ENCODE results near the gene VAV2.

Gene VAV2

DNA sequence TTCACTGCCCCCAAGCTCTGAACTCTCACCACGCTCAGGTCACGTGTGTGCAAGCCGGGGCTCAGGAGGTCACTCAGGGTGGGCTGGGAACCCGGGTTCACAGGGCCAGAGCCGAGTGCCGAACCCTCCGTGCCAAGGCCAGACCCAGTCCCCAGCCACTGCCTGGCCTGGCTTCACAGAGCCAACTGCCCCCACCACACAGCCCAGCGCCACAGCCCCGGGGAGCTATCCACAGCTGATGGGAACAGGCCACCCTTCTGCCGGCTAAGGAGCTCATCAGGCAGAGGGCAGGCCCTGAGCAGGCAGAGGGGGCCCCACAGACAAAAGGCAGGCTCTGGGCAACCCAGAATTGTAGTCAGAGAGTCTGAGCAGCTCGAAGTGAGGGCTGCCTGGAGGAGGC lies 117.0 kb downstream of the VAV2 start:
- DNase-seq (ENCODE audit: low read depth, low spot score): no peak

DNA sequence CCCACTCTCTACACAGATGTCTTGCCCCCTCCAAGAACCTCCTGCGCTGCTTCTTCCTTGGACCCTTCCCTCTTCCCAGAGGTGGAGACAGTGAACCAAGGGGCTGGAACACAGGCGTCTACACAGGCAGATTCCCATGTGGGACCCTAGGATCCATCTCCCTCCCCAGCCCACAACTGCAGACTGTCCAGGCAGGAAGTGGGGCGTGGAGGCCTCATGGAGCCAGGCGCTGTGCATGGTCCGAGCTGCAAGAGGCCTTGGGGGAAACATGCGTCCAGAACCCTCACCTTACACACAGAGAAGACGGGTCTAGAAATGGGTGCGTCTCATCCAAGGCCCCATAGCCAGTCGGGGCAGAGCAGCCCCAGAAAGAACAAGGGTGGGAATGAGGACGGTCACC lies 117.5 kb downstream of the VAV2 start:
- no peak for DNase-seq (ENCODE audit: low read depth, low spot score)

DNA sequence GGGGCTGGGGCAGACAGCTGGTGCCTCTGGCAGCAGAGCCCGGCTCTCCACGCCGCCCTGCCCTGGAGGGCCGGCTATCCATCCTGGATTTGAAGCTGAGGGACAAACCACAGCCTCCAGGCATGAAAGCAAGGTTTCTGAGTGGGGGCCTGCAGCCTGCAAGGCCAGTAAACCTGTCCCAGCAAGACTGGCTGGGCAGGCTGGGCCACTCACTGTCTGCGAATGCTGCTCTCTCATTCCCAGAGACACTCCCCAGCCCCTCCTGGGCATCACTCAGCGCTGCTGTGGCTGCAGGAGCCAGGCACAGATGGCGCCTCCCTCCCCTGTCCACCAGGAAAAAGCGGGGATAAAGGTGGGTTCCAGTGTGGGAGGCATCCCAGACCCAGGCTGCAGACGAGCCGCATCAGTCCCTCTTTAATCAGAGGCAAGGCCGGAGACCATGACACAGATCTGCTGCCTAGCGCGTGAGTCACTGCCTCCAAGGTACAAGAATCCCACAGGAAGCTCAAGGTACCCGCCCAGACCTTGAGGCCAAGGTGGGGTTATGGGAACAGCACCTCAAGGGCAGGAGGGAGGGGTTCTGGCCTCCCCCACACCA lies 118.0 kb downstream of the VAV2 start:
- DNase-seq (ENCODE audit: low read depth, low spot score): peak; percentile 93

DNA sequence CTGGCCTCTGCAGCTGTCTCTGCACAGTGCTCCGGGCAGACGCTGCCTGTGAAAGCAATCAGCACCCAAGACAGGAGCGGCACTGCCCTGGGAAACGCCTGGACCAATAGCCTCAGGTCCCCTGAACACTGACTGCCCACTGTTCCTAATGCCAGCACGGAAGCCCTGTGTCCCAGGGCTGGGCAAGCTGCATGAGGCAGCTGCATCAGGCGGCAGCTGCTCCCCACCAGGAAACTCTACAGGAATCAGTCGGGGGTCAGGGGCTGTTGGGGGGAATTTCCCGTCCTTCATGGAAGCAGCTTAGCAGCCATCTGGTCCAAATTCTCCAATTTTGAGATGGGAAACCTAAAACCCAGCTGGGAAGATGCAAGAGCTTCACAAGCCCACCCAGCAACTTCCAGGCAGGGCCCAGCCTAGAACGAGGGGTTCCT lies 118.6 kb downstream of the VAV2 start:
- peak; percentile 34 for DNase-seq (ENCODE audit: low read depth, low spot score)

DNA sequence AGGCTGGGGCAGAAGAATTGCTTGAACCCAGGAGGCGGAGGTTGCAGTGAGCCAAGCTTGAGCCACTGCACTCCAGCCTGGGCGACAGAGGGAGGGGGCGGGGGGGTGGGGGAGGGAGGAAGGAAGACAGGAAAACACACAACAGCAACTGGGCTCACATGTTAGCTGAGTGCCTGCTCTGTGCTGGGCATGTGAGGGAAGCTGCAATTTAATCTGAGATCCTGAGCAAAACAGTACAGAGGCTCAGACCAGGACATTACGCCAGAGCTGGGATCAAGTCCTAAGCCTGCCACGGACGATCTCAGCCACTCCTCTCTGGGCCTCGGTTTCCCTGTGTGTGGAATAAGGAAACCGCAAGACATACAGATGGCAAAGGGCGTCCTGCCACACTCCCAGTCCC lies 119.1 kb downstream of the VAV2 start:
- no peak for DNase-seq (ENCODE audit: low read depth, low spot score)

DNA sequence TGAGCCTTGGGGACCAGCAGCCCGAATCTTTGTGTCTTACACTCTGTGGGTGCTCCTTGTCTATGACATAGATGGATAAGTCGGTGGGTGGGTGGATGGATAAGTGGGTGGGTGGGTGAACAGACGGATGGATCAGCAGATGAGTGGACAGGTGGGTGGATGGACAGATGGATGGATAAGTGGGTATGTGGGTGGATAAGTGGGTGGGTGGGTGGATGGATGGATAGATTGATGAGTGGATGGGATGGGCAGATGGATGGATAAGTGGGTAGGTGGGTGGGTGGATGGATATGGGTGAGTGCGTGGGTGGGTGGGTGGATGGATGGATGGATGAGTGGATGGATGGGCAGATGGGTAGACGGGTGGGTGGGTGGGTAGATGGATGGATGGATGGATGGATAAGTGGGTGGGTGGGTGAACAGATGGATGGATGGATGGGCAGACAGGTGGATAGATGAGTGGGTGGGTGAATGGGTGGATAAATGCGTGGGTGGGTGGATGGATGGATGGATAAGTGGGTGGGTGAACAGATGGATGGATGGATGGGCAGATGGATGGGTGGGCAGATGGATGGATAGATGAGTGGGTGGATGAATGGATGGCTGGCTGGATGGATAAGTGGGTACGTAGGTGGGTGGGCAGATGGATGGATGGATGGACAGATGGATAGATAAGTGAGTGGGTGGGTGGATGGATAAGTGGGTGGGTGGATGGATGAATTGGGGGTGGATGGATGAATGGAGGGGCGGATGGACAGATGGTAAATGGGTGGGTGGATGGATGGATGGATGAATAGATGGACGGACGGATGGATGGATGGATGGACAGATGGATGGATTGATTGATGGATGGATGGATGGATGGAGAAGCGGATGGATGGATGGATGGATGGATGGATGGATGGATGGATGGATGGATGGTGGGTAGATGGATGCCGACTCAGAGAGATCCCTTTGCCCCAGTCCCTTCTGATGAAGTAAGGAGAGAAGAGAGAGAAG lies 121.2 kb downstream of the VAV2 start:
- no peak for DNase-seq (ENCODE audit: low read depth, low spot score)

DNA sequence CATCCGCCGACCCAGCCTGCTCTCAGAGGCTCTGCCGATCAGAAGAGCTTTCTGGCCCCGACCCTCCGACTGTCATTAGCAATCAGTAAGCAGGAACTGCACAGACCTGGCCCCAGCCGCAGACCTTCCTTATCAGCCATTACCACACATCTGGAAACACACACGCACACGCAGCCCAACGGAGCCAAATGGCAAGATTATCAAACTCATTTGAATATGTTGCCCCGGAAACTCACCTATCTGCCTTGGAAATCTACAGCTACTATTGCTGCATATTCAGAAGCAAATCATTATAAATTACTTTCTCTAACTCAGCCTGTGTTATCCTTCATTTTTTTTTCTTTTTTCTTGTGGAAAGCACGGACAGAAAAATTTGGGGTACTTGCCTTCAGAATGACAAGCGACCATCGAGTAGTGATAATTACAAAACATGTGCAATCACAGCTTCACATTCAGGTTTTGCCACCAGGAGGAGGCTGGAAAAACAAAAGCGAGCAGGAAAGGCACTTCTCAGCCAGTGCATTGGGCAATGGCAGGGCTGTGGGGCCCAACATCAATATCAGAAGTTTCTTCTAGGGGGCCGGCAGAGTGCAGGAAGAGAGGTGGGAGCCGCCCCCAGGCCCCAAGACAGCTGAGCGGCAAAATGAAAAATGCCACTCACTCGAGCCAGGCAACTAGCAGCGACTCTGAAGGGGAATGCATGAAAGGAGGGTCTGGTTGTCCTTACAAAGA lies 122.3 kb downstream of the VAV2 start:
- DNase-seq (ENCODE audit: low read depth, low spot score): no peak

DNA sequence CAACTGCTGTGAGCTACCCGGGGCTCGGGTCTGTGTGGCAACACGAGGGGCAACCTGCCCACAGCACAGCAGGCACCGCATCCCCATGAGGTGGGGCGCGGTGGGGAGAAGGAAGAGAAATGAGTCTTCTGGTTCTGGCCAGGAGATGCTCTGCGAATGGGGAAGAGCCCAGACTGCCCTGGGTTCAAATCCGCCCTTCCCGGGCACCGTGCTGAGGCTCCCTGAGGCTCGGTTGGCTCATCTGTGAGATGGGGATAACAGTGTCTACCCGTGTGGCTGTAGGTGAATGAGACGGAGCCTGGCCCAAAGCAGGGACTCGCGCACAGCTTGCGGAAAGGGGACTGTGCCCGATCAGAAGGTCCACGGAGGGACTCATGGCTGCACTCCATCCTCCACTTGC lies 123.9 kb downstream of the VAV2 start:
- no peak for DNase-seq (ENCODE audit: low read depth, low spot score)

DNA sequence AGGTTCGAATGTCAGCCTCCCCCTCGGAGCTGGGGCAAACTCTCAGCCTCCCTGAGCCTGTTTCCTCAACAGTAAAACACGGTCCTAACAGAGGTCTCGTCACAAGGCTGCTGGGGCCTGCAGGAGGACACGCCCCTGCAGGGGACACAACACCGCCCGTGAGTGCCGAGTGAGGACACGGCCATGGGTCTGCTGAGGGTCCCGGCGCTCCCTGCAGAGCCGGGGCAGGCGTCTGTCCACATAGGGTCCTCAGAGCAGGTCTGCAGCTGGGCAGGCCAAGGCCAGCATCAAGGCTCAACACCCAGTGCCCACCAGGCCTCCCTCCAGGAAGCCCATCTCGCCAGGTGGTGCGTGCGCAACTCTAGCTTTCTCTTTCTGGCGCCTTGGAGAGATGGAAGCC lies 125.2 kb downstream of the VAV2 start:
- DNase-seq (ENCODE audit: low read depth, low spot score): no peak

DNA sequence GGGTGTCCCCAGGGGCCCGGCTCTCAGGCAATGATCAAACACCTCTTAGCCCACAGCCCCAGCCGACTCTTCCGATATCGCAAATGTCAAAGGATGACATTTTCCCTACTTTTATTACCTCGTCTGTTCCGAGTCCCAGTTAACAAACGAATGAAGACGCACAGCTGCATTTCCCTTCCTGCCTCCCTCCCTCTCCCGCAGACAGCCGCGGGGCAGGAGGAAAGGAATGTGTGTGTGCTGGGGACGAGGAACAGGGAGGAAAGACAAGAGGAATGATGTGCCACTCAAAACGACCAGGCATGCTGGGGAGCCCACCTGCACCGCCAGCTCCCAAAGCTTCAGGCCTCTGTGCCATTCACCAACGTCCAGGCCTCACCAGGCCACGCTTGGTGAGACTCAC lies 128.1 kb downstream of the VAV2 start:
- DNase-seq (ENCODE audit: low read depth, low spot score): no peak

DNA sequence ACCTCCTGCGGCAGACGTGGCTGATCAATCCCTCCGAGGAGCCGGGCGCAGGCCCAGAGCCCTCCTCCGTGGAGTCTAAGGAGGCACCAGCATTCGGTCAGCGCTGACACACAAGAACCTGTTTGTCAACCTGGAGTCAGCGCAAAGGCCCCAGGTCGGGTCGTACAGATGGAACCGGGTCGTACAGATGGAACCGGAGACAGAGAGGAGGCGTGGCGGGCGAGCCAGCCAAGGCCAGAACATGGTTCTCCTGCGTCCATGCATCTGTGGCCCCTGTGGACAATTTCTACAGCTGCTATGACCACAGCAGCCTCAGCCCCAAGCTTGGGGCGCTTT lies 128.9 kb downstream of the VAV2 start:
- DNase-seq (ENCODE audit: low read depth, low spot score): no peak

DNA sequence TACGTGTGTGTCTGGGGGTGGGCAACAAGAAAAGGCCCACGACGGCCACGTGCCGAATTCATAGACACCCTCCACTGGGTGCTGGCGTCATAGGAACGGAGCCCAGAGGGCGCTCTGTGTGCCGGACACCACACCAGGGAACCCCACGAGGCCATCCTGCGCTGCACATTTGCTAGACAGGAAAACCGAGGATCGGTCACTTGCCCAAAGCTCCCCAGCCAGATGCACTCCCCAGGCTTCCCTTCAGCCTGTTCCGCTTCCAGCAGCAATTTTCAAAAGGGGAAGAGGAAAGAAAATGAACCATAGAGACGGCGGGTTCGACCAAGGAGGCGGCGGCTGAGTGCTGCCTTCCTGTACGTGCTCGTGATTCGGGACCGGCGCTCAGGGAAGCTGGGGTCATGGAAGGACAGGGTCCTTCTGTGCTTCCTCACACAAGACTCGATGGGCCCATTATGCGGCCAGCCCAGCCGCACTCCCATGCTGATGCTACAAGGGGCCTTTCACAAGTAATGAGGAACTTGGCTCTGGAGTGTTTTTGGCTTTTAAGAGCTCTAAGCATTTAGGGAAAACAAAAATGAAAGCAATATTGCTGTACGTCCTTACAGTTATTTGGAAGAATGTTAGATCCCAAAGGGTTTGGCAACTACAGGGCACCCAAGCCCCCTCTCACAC lies 129.4 kb downstream of the VAV2 start:
- DNase-seq (ENCODE audit: low read depth, low spot score): no peak

DNA sequence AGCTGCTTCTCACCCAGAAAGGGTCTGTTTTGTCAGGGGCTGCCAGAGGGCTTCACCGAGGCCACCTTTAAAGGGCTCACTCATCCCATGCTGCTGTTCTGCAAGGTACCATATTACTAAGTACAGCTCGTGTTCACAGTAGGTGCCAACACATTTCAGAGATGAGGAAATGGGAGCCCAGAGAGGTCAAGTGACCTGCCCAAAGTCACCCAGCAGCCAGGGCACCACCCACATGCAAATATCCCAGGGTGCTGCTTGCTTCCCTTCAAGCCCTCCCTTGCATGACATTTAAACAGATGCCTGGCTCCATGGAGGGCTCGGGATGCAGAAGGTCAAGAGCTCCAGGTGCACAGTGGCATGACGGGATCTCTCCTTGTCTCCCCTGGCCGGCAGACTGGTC lies 130.4 kb downstream of the VAV2 start:
- no peak for DNase-seq (ENCODE audit: low read depth, low spot score)

DNA sequence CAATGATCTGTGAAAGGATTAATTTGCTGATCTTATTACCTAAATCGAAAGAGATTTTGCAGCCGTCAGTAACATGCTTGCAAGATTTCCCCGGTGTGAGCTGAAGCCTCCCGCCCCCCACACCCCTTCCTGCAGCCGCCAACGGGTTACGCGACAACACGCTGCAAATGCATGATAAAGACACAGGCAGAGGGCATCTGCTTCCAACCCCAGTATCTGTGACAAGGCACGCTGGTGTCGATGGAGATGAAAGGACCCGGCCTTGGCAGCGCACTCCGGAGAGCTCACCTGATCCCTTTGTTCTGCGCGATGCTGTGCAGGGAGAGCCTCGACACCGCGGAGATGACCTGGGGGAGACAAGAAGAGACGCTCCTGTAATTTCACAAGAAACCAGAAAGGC lies 131.0 kb downstream of the VAV2 start:
- no peak for DNase-seq (ENCODE audit: low read depth, low spot score)

DNA sequence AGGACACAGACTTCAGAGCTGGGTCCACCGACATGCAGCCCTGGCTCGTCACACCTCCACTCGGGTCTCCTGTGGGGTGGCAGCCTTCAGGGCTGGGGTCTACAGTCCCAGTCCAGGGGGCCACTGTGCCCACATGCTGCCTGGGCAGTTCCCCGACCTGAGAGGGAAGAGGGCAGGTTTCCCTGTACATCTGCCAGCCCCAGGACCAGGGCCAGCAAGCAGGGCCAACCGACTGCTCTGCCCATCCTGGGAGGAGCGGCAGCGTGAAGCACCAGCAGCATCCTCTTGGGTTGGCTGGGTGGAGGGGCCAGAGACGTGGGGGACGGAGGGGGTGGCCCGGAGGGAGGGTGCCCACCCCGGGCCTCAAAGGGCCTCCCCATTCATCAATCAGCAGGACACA lies 133.4 kb downstream of the VAV2 start:
- DNase-seq (ENCODE audit: low read depth, low spot score): no peak

DNA sequence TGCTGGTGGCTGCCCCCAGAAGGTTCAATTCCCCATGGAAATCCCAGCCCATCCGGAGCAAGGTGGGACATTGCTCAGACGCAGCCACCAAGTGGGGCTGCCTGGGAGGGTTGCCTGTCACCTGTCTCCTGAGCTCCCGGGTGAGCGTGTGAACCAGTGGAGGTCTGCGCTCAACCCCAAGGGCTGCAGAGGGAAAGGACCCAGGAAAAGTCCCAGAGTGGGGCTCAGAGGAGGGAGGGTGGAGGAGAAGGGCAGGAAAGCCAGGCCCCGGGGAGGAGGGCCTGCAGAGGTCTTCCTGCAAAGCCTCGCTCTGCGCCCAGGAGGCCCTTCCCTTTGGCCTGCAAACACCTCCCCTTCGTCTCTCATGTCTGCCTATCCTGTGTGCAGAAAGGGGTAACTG lies 134.5 kb downstream of the VAV2 start:
- no peak for DNase-seq (ENCODE audit: low read depth, low spot score)

DNA sequence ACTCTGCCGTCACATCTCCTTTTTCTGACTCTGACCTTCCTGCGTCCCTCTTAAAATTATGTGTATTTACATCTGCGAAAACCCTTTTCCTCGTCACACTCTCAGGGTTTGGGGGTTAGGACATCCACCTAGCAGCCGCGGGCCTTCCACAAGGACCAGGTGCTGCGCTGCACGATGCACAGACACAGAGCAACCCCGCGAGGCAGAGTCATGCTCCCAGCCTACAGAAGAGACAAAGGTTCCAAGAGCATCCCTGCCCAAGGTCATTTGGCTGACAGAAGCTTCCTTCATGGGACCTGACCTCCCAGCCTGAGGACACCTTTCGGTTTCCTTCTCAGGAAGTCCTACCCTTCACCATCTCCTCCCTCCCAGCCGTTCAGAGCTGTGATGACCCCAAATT lies 135.3 kb downstream of the VAV2 start:
- DNase-seq (ENCODE audit: low read depth, low spot score): no peak

DNA sequence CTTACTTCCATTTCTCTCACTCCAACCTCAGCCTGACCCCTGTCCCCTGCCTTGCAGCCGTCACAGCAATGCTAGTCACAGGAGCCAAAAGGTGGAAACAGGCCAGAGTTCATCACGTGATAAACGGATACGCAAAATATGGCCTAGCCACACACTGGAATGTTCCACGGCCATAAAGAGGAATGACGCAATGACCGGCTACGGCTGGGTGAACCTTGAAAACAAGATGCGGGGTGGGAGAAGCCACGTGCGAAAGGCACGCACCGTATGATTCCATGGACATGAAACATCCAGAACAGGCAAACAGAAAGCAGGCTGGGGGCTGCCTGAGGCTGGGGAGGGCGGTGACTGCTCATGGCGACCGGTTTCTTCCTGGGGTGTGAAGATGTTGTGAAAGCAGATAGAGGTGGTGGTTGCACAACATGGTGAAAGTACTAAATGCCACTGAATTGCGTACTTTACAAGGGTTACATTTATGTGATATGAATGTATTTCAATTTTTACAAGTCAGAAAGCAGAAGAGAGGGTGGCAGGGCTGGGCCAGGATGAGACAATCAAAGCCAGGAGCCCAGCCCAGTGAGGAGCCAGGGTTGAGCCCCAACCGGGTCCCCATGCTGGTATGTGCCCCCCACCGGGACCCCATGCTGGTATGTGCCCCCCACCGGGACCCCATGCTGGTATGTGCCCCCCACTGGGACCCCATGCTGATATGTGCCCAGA lies 136.2 kb downstream of the VAV2 start:
- peak; percentile 39 for DNase-seq (ENCODE audit: low read depth, low spot score)

DNA sequence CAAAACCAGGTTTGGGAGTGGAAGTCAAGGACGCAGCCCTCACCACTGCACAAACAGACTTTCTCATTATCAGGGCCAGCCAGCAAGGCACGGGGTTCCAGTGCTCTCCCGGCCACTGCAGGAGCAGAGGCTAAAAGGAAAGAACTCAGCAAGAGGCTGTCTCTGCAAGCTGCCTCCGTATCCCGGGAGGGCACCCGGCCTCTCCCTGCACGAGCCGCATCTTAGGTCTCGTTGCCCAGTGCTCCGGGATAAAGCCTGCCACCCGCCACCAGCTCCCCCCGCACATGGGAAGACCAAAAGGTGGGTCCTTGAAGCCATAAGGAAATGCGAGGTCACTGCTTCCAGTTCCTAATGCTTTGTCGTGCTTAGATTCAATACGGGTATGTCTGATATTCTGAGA lies 136.8 kb downstream of the VAV2 start:
- DNase-seq (ENCODE audit: low read depth, low spot score): no peak

DNA sequence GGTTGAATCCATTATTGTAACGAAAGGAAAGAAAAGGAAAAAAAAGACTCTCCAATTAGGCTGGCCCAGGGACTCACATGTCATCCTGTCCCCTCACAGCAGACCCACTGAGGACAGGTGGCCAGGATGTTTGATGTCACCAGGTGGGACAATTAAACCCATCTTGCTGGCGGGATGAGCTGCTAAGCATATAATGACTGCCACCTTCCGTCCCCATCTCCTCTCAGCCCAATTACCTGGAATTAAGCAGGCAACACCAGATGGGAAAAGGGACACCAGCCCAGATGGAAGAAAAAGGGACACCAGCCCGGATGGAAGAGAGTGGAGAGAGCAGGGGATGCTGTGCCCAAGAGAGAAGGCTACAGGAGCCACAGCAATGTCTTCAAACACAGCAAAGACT lies 137.4 kb downstream of the VAV2 start:
- DNase-seq (ENCODE audit: low read depth, low spot score): no peak

DNA sequence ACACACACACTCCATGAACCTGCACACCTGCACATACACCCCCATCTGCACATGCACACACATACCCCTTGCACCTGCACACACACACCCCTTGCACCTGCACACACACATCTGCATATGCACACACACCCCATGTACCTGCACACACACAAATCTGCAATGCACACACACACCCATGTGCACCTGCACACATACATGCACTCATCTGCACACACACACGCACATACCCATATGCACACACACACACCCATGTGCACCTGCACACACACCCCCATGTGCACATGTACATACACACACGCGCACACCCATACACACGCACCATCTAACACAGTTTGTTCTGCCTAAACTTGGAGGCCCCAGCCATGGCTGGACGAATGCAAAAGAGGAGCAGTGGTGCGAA lies 138.1 kb downstream of the VAV2 start:
- DNase-seq (ENCODE audit: low read depth, low spot score): no peak

Data from astrocyte of the hippocampus (primary cell).